ENCODE results near the gene RPL18. TPM values are rescaled to one million over a fixed set of nuclear protein-coding genes. Genes with fewer than 3 reads are reported as not detected.

Gene RPL18
- total and polyA plus RNA-seq, 9 of the 15 experiments (the other 6 are each of a cell fraction or from before 2014, with no cell fraction given), result 312 to 2,635 (median 1,653) TPM

GRCh38 chr19:48660852-48661710, 42.1 kb upstream of the RPL18 start (continued):
- TF ChIP-seq ZNF174 (CRISPR knock-in tag; IDR thresholded peaks at IDR 0.05) (no peak), ZNF140 (CRISPR knock-in tag; IDR thresholded peaks at IDR 0.05) (no peak), E2F5 (CRISPR knock-in tag; IDR thresholded peaks at IDR 0.05) (0 out of 2 replicates have a peak, but pooled peaks have one; percentile 38), SIN3B (IDR thresholded peaks at IDR 0.05; ENCODE audit: low read depth) (no peak), FOS (IDR thresholded peaks at IDR 0.05; ENCODE audit: extremely low read depth, insufficient read length) (peak; percentile 78), SMARCA4 (IDR thresholded peaks at IDR 0.05) (0 out of 2 replicates have a peak, but pooled peaks have one; percentile 8), EGR1 (conservative IDR thresholded peaks at IDR 0.05) (no peak), MBD2 (IDR thresholded peaks at IDR 0.05; ENCODE audit: borderline replicate concordance, low read depth) (peak; percentile 81; the same call in 1 of the 2 replicates), LARP7 (IDR thresholded peaks at IDR 0.05) (no peak), MXD1 (CRISPR knock-in tag; IDR thresholded peaks at IDR 0.05; ENCODE audit: borderline replicate concordance, poor library complexity, severe bottlenecking) (no peak), ETV5 (CRISPR knock-in tag; IDR thresholded peaks at IDR 0.05; ENCODE audit: low read depth) (no peak), RB1 (IDR thresholded peaks at IDR 0.05; ENCODE audit: low read depth) (peak; percentile 99), NR3C1 (CRISPR knock-in tag; IDR thresholded peaks at IDR 0.05) (no peak), POU5F1 (IDR thresholded peaks at IDR 0.05; ENCODE audit: borderline replicate concordance, low read depth, low read length, partially characterized antibody) (no peak), ZNF41 (CRISPR knock-in tag; conservative IDR thresholded peaks at IDR 0.05) (no peak), ZFP1 (CRISPR knock-in tag; IDR thresholded peaks at IDR 0.05) (no peak), RNF219 (CRISPR knock-in tag; IDR thresholded peaks at IDR 0.05) (no peak), CXXC5 (CRISPR knock-in tag; IDR thresholded peaks at IDR 0.05) (peak; percentile 47; the same call in 1 of the 2 replicates), MECOM (CRISPR knock-in tag; IDR thresholded peaks at IDR 0.05) (no peak), KLF6 (CRISPR knock-in tag; IDR thresholded peaks at IDR 0.05; ENCODE audit: borderline replicate concordance) (no peak), RUNX1 (IDR thresholded peaks at IDR 0.05; ENCODE audit: low read depth) (no peak), MCM5 (IDR thresholded peaks at IDR 0.05; ENCODE audit: low read depth) (no peak), BRF1 (IDR thresholded peaks at IDR 0.05; ENCODE audit: borderline replicate concordance, extremely low read depth, insufficient read length) (no peak), HDAC8 (tag; IDR thresholded peaks at IDR 0.05) (no peak)

Measured in K562 (cell line).